HL-60 (cell line): ENCODE measurements around the gene PNMA6E.

Experiments used
- DNase-seq, 2 experiments: peaks; one replicate each; pipeline ENCODE4 v3.0.0-alpha.2; 2010 to 2020; ENCODE audit warnings: low read depth in 1 of 2, low spot score in 1 of 2
- H3K27ac ChIP-seq: fragments of 250-450 bp; sonication (Bioruptor Pico); replicated peaks from 2 replicates; pipeline ENCODE4 v1.5.1; 2020; ENCODE audit warnings: mild to moderate bottlenecking, moderate library complexity
- H3K27me3 ChIP-seq: fragments of 250-450 bp; sonication (Bioruptor Pico); 2 replicates; pipeline ENCODE4 v1.5.1; 2021; ENCODE audit warnings: mild to moderate bottlenecking, moderate library complexity; ENCODE audit not compliant: insufficient read depth, poor library complexity, severe bottlenecking
- H3K4me3 ChIP-seq: replicated peaks from 2 replicates; pipeline ENCODE4 v1.5.1; 2011; ENCODE audit warnings: mild to moderate bottlenecking, control low read depth, low read length; ENCODE audit not compliant: insufficient read depth
- CTCF ChIP-seq: IDR thresholded peaks from one replicate; pipeline ENCODE4 v1.5.1; 2011; ENCODE audit warnings: low read length, control low read depth, inconsistent platforms; ENCODE audit not compliant: insufficient read depth
- GABPA ChIP-seq: IDR thresholded peaks from 2 replicates; pipeline ENCODE4 v1.6.1; 2012; ENCODE audit warnings: low read depth
- POLR2AphosphoS5 ChIP-seq: IDR thresholded peaks from 2 replicates; pipeline ENCODE4 v1.6.1; 2012; ENCODE audit warnings: low read depth
- REST ChIP-seq: IDR thresholded peaks from 2 replicates; pipeline ENCODE4 v1.6.1; 2012; ENCODE audit warnings: low read depth; ENCODE audit not compliant: insufficient replicate concordance
- SPI1 ChIP-seq: IDR thresholded peaks from 2 replicates; pipeline ENCODE4 v1.6.1; 2012; ENCODE audit warnings: low read depth, mild to moderate bottlenecking, borderline replicate concordance

PNMA6E gene

DNA sequence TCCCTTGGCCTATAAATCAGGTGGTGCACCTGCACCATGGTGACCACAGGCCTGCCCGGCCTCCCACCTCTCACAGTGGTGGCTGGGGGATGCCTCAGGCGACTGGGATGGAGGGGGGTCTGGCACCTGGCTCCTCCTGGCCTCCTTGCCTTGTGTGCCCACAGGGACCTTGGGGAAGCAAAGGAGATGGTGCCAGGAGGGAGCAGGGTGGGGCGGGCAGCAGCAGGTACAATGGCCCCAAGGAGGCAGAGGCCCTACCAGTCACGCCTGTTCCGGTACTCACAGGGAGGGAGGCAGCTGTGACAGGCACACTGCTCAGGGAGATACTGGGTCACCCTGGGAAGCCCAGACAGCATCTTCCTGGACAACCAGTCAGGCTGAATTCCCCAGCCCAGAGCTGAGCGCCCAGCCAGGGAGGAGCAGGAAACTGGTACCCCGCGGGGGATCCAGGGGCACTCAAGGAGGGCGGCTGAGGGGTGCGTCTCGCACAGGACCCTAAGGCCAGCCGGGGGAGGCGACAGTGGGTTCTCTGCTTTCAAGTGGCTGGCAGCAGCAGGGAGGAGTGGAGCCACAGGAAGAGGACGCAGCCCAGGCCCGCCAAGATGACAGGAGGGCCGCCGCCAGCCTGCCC, 45.9 kb upstream of the PNMA6E start:
- Histone ChIP-seq H3K27ac (no peak overlapping the region), H3K4me3 (no peak overlapping the region), H3K27me3 (no peaks in the 10 kb centered on the region)
- no peak for DNase-seq
- TF ChIP-seq REST (no peak), GABPA (no peak), CTCF (no peak), POLR2AphosphoS5 (no peak), SPI1 (no peak)

DNA sequence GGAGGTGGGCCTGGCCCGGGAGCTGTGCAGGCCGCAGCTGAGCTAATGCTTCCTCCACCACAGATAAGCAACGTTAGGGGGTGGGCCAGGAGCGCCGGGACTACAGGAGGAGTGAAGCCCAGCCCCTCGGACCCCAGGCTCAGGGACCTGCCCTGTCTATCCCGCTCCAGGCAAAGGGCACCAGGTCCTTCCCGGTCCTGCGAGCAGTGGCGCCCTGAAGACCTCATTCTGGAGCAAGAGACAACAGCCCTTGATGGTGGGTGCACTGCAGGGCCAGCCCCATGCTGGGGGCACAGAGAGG, 45.4 kb upstream of the PNMA6E start:
- H3K27ac ChIP-seq: no peak overlapping the region
- no peak overlapping the region for H3K4me3 ChIP-seq
- no peak for DNase-seq
- TF ChIP-seq SPI1: no peak
- no peak for TF ChIP-seq REST
- TF ChIP-seq POLR2AphosphoS5: no peak
- H3K27me3 ChIP-seq: no peaks in the 10 kb centered on the region

DNA sequence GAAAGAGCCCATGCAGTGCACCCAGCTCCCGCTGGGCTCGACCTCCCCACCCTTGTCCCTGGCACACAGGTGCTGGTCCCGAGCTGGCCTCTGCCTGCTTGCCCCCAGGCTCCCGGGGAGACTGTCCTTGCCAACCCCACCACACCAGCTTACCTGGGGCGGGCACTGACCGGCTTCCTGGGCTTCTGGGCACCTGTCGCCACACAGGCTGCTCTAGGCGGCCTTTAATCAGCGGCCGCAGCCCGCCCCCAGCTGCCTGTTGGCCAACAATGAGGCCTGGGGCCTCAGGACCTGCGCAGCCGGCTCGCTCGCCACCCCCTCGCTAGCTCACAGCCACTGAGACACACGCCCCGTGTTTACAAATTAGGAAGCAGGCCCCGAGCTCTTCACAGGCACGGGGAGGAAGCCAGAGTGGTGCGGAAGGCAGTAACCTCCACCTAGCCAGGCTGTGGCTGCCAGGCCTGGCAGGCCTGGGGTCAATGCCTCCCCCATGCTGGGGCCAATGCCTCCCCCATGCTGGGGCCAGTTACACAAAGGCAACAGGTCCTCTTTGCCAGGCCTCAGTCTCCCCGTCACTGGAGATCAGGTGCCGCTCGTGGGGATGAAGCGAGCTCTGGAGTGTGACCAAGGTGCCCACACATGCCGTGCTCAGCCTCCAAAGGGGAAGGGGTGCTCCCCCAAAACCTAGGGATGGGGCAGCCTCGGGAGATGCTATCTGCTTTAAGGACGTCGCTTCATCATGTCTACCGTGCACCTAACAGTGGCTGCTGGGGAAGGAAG, 44.9 kb upstream of the PNMA6E start, which contains the start of gene TREX2:
TSS of gene TREX2 (minus strand) at position 201 of the 780 bp plus-strand sequence. CDS start 626 bp downstream, outside the sequence.
- Histone ChIP-seq H3K27me3 (no peaks in the 10 kb centered on the region), H3K4me3 (no peak within 1 kb of the TSS), H3K27ac (no peak within 1 kb of the TSS)
- no peak for DNase-seq
- TF ChIP-seq SPI1: no peak
- no peak for TF ChIP-seq POLR2AphosphoS5
- no peak for TF ChIP-seq GABPA
- TF ChIP-seq REST: no peak
- TF ChIP-seq CTCF: no peak
